ENCODE results near the gene NPFFR2. TPM values are rescaled to one million over a fixed set of nuclear protein-coding genes. Genes with fewer than 3 reads are reported as not detected.

The NPFFR2 gene
- total RNA-seq, 1 experiment from 2014 or later = not detected

DNA sequence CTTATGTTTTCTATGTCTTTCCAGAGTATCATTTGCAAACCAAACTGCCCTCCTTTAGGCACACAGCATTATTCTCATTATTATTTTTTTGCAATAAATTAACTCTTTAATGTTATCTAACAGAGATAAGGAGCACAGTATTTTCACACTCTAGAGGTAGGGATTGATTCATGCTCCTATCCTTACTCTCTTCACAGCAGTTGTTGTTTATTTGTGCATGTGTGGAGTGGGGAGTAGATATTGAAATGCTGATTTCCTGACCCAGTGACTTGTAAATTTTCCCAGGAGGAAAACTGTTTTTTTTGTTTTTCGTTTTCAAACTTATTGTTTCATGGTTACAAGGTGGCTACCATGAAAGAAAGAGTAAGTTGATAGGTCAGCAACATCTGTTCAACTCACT, 140.0 kb downstream of the NPFFR2 start (continued):
- TF ChIP-seq, protein P1, sequence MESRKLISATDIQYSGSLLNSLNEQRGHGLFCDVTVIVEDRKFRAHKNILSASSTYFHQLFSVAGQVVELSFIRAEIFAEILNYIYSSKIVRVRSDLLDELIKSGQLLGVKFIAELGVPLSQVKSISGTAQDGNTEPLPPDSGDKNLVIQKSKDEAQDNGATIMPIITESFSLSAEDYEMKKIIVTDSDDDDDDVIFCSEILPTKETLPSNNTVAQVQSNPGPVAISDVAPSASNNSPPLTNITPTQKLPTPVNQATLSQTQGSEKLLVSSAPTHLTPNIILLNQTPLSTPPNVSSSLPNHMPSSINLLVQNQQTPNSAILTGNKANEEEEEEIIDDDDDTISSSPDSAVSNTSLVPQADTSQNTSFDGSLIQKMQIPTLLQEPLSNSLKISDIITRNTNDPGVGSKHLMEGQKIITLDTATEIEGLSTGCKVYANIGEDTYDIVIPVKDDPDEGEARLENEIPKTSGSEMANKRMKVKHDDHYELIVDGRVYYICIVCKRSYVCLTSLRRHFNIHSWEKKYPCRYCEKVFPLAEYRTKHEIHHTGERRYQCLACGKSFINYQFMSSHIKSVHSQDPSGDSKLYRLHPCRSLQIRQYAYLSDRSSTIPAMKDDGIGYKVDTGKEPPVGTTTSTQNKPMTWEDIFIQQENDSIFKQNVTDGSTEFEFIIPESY (IDR thresholded peaks at IDR 0.05; ENCODE audit: extremely low read depth, insufficient replicate concordance, low read length) = no peak
- TF ChIP-seq JUND (IDR thresholded peaks at IDR 0.05) (no peak), EGR1 (IDR thresholded peaks at IDR 0.05; ENCODE audit: low read depth) (no peak), ZFX (IDR thresholded peaks at IDR 0.05) (no peak)

GRCh38 chr4:72179342-72179741, 147.5 kb downstream of the NPFFR2 start:
- no peak overlapping the region for H3K9ac ChIP-seq (ENCODE audit: low read length)
- no peaks in the 10 kb centered on the region for H3K9me2 ChIP-seq (ENCODE audit: insufficient read depth)
- BruUV-seq (replicated peaks) = no TSS peak
- POLR2A ChIA-PET = no interaction called here
- CTCF ChIA-PET = no interaction called here
- H3K36me3 ChIP-seq (ENCODE audit: control insufficient read depth in 1 of 2, insufficient read depth in 2 of 2, low read length in 2 of 2) = no peaks in the 10 kb centered on the region
- no peak overlapping the region for H3K4me2 ChIP-seq (ENCODE audit: low read length)
- intact Hi-C loops (cut with micrococcal nuclease) = no loop called here
- H3K79me2 ChIP-seq (ENCODE audit: insufficient read depth, low read length) = no peaks in the 10 kb centered on the region
- H3K27me3 ChIP-seq (ENCODE audit: insufficient read depth, low read length) = no peaks in the 10 kb centered on the region
- RAD21 ChIA-PET (ENCODE audit: low non-redundant PET in 1 of 2, low total read pairs in 2 of 2, uncharacterized antibody in 2 of 2, unreplicated experiment in 2 of 2) = no interaction called here
- no peak for TF ChIP-seq ZNF274 (IDR thresholded peaks at IDR 0.05; ENCODE audit: low read depth, low read length)
- no peak for TF ChIP-seq RAD21 (IDR thresholded peaks at IDR 0.05; ENCODE audit: low read depth)
- TF ChIP-seq CTCF (IDR thresholded peaks at IDR 0.05 in 2 of 3, conservative IDR thresholded peaks at IDR 0.05 in 1 of 3; ENCODE audit: borderline replicate concordance in 1 of 3, insufficient read depth in 1 of 3, low read depth in 2 of 3, low read length in 2 of 3) = no peak
- TF ChIP-seq ATF3 (IDR thresholded peaks at IDR 0.05) = no peak
- no peak for TF ChIP-seq FOSL1 (IDR thresholded peaks at IDR 0.05; ENCODE audit: low read depth)
- DNase-seq (ENCODE audit: low read depth, low spot score) (no peak), ATAC-seq (no peak)
- no peaks in the 10 kb centered on the region for H4K20me1 ChIP-seq (ENCODE audit: insufficient read depth)
- H3K4me3 ChIP-seq (replicated peaks in 1 of 2; ENCODE audit: low read depth in 1 of 2, low read length in 2 of 2) = no peak overlapping the region
- H3K9me3 ChIP-seq (ENCODE audit: control insufficient read depth in 1 of 2, insufficient read depth in 1 of 2, low read depth in 1 of 2, low read length in 2 of 2) = peaks cover 0 to 5% of the 10 kb centered on the region in 2 experiments; a peak in 2 of 4 replicates
- no peak overlapping the region for H3K27ac ChIP-seq (ENCODE audit: low read depth, low read length)
- H2AFZ ChIP-seq (ENCODE audit: low read depth, low read length, poor library complexity, severe bottlenecking) = no peak overlapping the region
- no peaks in the 10 kb centered on the region for H3K4me1 ChIP-seq (ENCODE audit: control insufficient read depth in 1 of 2, insufficient read depth in 2 of 2, low read length in 2 of 2)

Measured in HCT116 (cell line).